Stimulated activated CD8-positive, alpha-beta memory T cell treated with anti-CD3 and anti-CD28 coated beads, Interleukin-4, amount 100 ng/mL, for 48 hours (primary cell): ENCODE measurements around the gene SPTB.
A peak's percentile ranks its signal among the peaks of the same experiment; 100 is the strongest.

Experiments
- DNase-seq: peaks from one replicate; pipeline ENCODE4 v3.0.0-alpha.2; 2020

The SPTB gene

GRCh38 chr14:64704143-64704742 lies 175.5 kb downstream of the SPTB start, which contains the start of gene PLEKHG3:
TSS of gene PLEKHG3 (plus strand) at chr14:64704424. CDS start at chr14:64727632, 23,208 bp downstream.
- DNase-seq, result peak; percentile 33

GRCh38 chr14:64703395-64704142 lies 176.1 kb downstream of the SPTB start:
- peak; percentile 42 for DNase-seq

- DNase-seq, result no peak
Observed at GRCh38 chr14:64702493-64703394, 177.0 kb downstream of the SPTB start.

GRCh38 chr14:64701660-64702059 lies 178.0 kb downstream of the SPTB start:
- DNase-seq, result no peak

DNA sequence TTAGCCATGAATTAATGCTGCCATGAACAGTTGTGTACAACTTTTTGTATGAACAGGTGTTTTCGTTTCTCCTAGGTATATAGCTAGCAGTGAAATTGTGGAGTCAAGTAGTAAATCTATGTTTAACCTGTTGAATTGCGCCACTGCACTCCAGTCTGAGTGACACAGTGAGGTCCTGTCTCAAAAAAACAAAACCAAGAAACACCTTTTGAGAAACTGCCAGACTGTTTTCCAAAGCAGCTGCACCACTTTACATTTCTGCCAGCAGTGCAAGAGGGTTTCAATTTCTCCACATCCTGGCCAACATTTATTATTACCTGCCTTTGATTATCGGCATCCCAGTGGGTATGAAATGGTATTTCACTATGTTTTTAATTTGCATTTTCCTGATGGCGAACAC lies 178.8 kb downstream of the SPTB start:
- DNase-seq, result no peak

GRCh38 chr14:64700290-64700689 lies 179.4 kb downstream of the SPTB start:
- DNase-seq, result no peak

- DNase-seq, result no peak
Observed at GRCh38 chr14:64698903-64699302, 180.8 kb downstream of the SPTB start.

GRCh38 chr14:64696355-64696857 lies 183.3 kb downstream of the SPTB start:
- no peak for DNase-seq
